ENCODE data around the gene TPRG1. TPM values are rescaled to one million over a fixed set of nuclear protein-coding genes. Genes with fewer than 3 reads are reported as not detected.

TPRG1 gene
- total RNA-seq, 1 donor from 2014 or later: 2.9 TPM

GRCh38 chr3:189275852-189276251, 104.1 kb downstream of the TPRG1 start:
- intact Hi-C loops (cut with micrococcal nuclease): loop anchor here (10.0 kb wide), 2 partner anchors 119 to 509 kb away; no protein-coding TSS in a partner anchor

DNA sequence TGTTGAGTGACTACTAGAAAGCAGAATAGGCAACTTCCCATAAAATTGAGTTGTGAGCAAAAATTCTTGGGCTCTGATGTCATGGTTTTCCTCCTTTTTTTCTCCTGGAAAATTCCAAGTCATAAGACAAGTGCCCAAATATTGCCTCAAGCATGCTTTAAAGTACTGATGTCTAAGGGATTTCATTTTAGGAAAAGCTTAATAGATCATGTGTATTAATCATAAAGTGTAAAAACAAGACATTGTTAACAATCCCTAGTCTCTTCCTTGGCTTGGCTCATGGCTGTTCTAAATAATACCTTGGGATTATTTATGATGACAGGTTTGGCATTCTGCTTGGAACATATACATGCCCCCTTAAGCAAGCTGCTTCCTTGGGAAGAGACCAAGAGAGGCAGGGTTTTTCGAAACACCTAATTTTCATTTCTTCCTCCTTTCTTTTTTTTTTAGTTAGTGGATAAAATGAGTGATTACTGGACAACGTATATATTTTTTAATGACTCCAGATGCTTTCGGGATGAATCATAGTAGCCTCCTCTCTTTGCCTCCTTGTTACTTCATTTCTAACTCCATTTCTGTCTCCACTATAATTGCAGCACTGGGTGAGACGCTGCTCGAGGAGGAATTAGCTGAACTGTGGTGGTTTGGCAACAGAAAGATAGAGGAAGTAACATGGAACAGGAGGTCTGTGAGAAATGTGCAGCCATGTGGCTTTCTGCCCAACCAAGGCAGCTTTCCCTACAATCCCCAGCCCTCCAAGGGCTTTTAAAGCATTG, 104.9 kb downstream of the TPRG1 start:
- intact Hi-C loops (cut with micrococcal nuclease): loop anchor here (10.0 kb wide), 2 partner anchors 118 to 508 kb away; no protein-coding TSS in a partner anchor

DNA sequence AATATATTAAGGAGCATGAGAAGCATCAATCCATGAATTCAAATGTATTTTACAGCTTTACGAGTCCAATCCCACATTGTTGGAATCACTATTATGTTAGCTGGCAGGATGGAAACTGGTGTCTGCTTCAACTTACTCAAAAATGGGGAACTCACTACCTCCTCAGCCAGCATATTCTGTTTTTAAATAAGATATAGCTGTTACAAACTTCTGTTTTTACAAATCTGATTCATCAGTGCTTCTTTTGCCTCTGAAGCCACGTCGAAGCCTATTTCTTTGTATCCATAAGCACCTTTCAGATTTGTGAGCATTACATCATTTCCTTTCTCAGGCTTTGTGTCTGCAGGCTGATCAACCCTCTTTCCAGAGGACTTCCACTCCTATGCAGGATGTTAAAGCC, 105.9 kb downstream of the TPRG1 start:
- intact Hi-C loops (cut with micrococcal nuclease): loop anchor here (2.0 to 10.0 kb wide), 3 partner anchors 27 to 507 kb away; no protein-coding TSS in a partner anchor

GRCh38 chr3:189278221-189278620, 106.5 kb downstream of the TPRG1 start:
- intact Hi-C loops (cut with micrococcal nuclease): loop anchor here (2.0 to 10.0 kb wide), 3 partner anchors 27 to 507 kb away; no protein-coding TSS in a partner anchor

GRCh38 chr3:189282189-189282588, 110.4 kb downstream of the TPRG1 start:
- intact Hi-C loops (cut with micrococcal nuclease): no loop called here

DNA sequence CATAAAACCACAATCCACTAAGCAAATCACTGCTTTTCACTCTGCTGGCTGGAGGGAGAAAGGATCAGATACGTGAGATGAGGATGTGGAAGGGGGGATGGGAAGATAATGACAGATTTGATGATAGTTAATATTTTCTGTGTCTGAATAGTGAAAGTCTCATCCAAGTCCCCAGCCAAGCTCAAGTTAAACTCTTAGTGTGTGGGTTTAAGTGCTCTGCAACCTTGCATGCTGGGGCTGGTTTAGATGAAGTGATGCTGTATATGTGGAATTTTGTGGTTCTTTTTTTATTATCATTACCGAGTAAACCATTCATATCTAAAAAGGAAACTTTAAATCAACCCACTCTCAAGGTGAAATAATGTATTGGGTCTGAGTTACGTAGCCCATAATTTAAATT, 111.0 kb downstream of the TPRG1 start:
- intact Hi-C loops (cut with micrococcal nuclease): no loop called here

DNA sequence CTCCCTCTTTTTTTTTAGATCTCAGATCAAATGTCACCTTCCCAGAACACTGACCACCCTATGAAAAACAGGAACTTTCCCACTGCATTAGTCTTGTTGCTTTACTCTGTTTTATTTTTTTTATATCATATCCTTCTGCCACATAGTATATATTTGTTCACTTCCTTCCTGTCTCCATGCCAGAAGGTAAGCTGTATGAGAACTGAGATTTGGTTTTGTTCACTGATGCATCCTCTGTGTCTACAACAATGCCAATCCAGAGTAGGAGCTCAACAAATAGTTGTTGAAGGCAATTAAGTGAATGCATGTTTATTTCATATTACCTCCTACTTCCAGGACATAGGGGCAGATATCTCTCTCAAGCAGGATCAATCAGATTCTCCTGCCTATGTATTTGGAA, 114.4 kb downstream of the TPRG1 start:
- intact Hi-C loops (cut with micrococcal nuclease): loop anchor here (5.0 kb wide), 1 partner anchor 36 kb away; no protein-coding TSS in a partner anchor

DNA sequence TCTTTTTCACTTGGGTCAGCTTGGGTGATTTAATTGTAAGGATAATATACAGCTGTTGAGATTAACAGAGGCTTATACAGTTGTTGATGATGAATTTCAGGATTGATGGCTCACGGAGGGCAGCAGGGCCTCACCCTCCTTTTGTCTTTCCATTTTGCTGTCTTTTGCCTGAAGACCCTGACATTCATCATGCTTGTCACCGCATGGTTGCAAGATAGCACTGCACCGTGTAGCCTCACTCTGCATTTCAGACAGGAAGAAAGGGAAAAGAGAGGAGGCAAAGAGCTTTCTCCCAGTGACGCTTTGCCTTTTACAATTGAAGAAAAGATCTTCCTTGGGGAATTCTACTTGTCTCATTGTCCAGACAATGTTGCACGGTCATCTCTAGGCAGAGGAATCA, 115.1 kb downstream of the TPRG1 start:
- intact Hi-C loops (cut with micrococcal nuclease): loop anchor here (5.0 kb wide), 1 partner anchor 35 kb away; no protein-coding TSS in a partner anchor

- intact Hi-C loops (cut with micrococcal nuclease): loop anchor here (5.0 kb wide), 1 partner anchor 34 kb away; no protein-coding TSS in a partner anchor
Observed at GRCh38 chr3:189288348-189289235, 116.8 kb downstream of the TPRG1 start.

DNA sequence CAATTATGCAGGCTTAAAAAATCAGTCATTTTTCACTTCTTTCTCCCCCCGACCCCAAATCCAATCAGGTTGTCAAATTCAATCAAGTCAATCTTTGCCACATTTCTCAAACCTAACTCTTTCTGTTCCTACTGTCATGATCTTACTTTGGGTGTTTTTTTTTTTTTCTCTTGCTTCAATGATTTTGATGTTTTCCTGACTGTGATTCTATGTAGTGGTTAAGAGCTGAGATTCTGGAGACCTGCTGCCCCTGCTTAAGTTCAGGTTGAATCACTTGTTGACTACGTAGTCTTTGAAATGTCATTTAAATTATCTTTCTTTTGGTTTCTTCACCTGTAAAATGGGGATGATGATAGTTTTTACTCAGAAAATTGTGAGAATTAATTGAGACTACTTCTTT, 117.5 kb downstream of the TPRG1 start:
- intact Hi-C loops (cut with micrococcal nuclease): loop anchor here (5.0 kb wide), 1 partner anchor 33 kb away; no protein-coding TSS in a partner anchor

- intact Hi-C loops (cut with micrococcal nuclease): no loop called here
Observed at GRCh38 chr3:189292667-189293484, 121.1 kb downstream of the TPRG1 start.

DNA sequence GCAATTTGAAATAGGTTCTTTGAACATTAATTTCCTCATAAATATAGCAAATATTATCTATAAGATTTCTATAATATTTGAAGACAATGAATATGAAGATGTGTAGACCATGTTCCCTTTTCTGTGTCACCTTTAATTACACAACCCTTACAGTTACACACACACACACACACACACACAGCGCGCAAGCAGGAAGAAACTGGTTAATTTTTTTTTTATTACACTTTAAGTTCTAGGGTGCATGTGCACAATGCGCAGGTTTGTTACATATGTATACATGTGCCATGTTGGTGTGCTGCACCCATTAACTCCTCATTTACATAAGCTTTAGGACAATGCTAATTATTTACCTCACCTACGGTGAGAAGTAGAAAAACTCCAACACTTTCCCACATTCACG, 122.9 kb downstream of the TPRG1 start:
- intact Hi-C loops (cut with micrococcal nuclease): no loop called here

DNA sequence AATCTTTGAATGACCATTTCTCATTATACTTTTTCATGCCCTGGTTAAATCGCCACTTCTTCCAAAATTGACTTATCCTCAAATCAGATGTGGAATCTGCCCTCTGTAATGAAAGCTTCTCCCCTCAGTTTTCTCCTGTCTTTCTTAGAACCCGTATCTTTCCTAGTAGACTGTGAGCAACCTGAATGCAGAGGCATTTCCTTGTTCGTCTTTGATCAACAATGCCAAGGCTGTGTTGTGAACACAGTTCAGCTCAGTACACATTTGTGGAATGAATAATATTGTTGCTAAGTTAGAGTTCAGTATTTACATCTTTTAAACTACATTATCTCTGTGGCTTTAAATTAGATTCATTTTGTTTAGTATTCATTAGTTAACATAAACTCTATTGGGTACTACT, 123.3 kb downstream of the TPRG1 start:
- intact Hi-C loops (cut with micrococcal nuclease): no loop called here

- intact Hi-C loops (cut with micrococcal nuclease): no loop called here
Observed at GRCh38 chr3:189297932-189298331, 126.2 kb downstream of the TPRG1 start.

- intact Hi-C loops (cut with micrococcal nuclease): no loop called here
Observed at GRCh38 chr3:189298469-189299375, 127.0 kb downstream of the TPRG1 start.

DNA sequence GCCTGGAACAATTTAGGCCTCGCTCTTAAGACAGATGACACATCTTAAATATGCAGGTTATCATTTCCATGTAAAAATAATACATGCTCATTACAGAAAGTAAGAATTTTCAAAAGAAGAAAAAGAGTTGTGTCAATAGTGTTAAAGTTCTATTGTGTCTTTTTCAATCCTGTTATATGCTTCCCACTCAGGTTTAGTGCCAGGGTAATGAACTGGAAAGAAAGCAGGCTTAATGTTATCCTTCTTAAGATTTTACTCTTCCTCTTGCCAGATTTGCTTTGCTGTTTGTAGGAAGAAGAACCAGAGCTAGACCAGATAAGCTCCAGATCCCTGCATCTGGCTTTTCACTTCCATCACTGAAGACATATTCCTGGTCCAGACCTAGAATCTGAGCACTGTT, 128.6 kb downstream of the TPRG1 start:
- intact Hi-C loops (cut with micrococcal nuclease): no loop called here

- intact Hi-C loops (cut with micrococcal nuclease): no loop called here
Observed at GRCh38 chr3:189301479-189301878, 129.7 kb downstream of the TPRG1 start.

DNA sequence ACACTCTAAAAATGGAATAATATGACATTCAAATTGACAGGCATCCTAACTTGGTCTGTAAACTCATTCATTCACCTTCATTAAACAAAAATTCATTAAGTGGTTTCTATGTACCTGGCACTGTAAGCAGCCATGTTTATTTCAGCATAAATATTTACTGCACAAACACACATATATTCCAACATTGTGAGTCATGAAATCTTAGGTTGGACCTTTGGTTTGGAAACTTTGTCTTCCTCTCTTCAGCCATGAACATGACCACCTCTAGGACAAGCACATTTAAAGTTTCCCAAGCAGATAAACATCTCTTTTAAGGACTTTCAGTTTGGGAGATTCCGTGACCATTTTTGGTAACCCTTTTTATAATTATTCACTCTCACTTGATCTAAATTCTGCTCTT, 131.8 kb downstream of the TPRG1 start:
- intact Hi-C loops (cut with micrococcal nuclease): no loop called here

GRCh38 chr3:189304465-189305351, 132.9 kb downstream of the TPRG1 start:
- intact Hi-C loops (cut with micrococcal nuclease): loop anchor here (1.0 to 2.0 kb wide), 3 partner anchors 20 to 51 kb away; no protein-coding TSS in a partner anchor
